Fibroblast of the aortic adventitia (primary cell): ENCODE measurements around the gene CCPG1. TPM values are rescaled to one million over a fixed set of nuclear protein-coding genes. Genes with fewer than 3 reads are reported as not detected.

Source experiments
- DNase-seq: peaks from one replicate; pipeline ENCODE4 v3.0.0-alpha.2; 2010; ENCODE audit warnings: low read depth
- H3K4me3 ChIP-seq: 2 replicates; pipeline ENCODE4 v1.5.1; 2011; ENCODE audit warnings: low read depth, mild to moderate bottlenecking, control low read depth, low read length, moderate library complexity
- CTCF ChIP-seq: IDR thresholded peaks from 2 replicates; pipeline ENCODE4 v1.5.1; 2011; ENCODE audit warnings: mild to moderate bottlenecking, low read length, control low read depth, inconsistent platforms; ENCODE audit not compliant: insufficient read depth
- total RNA-seq: library from RNA; depleted of rRNA; stranded (reverse); fragments of >200 nt; gene quantifications from 2 replicates; pipeline ENCODE4 v1.2.3, GENCODE V29; 2012; ENCODE audit warnings: low replicate concordance

Gene CCPG1
- total RNA-seq, 1 donor, result 160 TPM

GRCh38 chr15:55318588-55319494 is 89.3 kb downstream of the CCPG1 start, which contains the start of the genes PIGB and PIGBOS1:
TSS of gene PIGB (plus strand) at chr15:55319222. CDS start at chr15:55319251, 29 bp downstream.
TSS of gene PIGBOS1 (minus strand) at chr15:55319123. CDS start at chr15:55317792, 1,331 bp downstream.
- peak; percentile 20 for TF ChIP-seq CTCF
- peak; percentile 92 for DNase-seq
- peak within 1 kb of the TSS; percentile 91 for H3K4me3 ChIP-seq

Other genes starting within 250 kb of the CCPG1 start
- 131 and 149 TPM in 2 replicates for gene RSL24D1, start 211.4 kb downstream of the CCPG1 start, total RNA-seq
- 9.9 and 27.7 TPM in 2 replicates for gene RAB27A, start 118.5 kb downstream of the CCPG1 start, total RNA-seq
- 9.5 and 10.9 TPM in 2 replicates for gene PIGBOS1, start 89.2 kb downstream of the CCPG1 start, total RNA-seq
- gene PIGB, start 89.1 kb downstream of the CCPG1 start, total RNA-seq, result 2.9 and 19.6 TPM in 2 replicates
- 6.6 TPM in 1 of 2 replicates, not detected in the other for gene PIERCE2, start 136 bp upstream of the CCPG1 start, total RNA-seq
- gene DNAAF4, start 99.9 kb upstream of the CCPG1 start, total RNA-seq, result 1.1 and 3.1 TPM in 2 replicates
- 7.3 and 21.2 TPM in 2 replicates for gene PYGO1, start 180.0 kb upstream of the CCPG1 start, total RNA-seq